Measurements from ENCODE around the gene MBNL1. TPM values are rescaled to one million over a fixed set of nuclear protein-coding genes. Genes with fewer than 3 reads are reported as not detected.
"Not testable (repeated sequence)": the region's sequence is repeated elsewhere in the genome, so short reads cannot be mapped to it uniquely, and the experiment has no call there.

MBNL1 gene
- total RNA-seq, 1 donor from 2014 or later = 36.2 TPM

- peaks cover 16% of the 10 kb centered on the region for H3K4me1 Mint-ChIP-seq
- no peak for TF ChIP-seq CTCF (conservative IDR thresholded peaks at IDR 0.05)
Measured at GRCh38 chr3:152396867-152397266, 128.1 kb downstream of the MBNL1 start.

GRCh38 chr3:152397348-152397747, 128.6 kb downstream of the MBNL1 start:
- H3K27me3 Mint-ChIP-seq (ENCODE audit: low read depth); H3K27ac Mint-ChIP-seq (ENCODE audit: unreplicated experiment); H3K36me3 Mint-ChIP-seq (ENCODE audit: low read depth): not testable (repeated sequence)

More at GRCh38 chr3:152396867-152397266, 128.1 kb downstream of the MBNL1 start:
- DNase-seq (ENCODE audit: low read depth, low spot score) = no peak
- Mint-ChIP-seq H3K27ac (ENCODE audit: unreplicated experiment) (no peak overlapping the region), H3K9me3 (no peaks in the 10 kb centered on the region), H3K4me3 (no peak overlapping the region), H3K27me3 (ENCODE audit: low read depth) (no peaks in the 10 kb centered on the region), H3K36me3 (ENCODE audit: low read depth) (no peaks in the 10 kb centered on the region)

GRCh38 chr3:152398495-152398894, 129.8 kb downstream of the MBNL1 start:
- Mint-ChIP-seq H3K27ac (ENCODE audit: unreplicated experiment) (no peak overlapping the region), H3K9me3 (no peaks in the 10 kb centered on the region), H3K4me1 (peaks cover 25% of the 10 kb centered on the region), H3K27me3 (ENCODE audit: low read depth) (no peaks in the 10 kb centered on the region), H3K4me3 (no peak overlapping the region), H3K36me3 (ENCODE audit: low read depth) (no peaks in the 10 kb centered on the region)
- no peak for DNase-seq (ENCODE audit: low read depth, low spot score)
- no peak for TF ChIP-seq CTCF (conservative IDR thresholded peaks at IDR 0.05)

More at GRCh38 chr3:152397348-152397747, 128.6 kb downstream of the MBNL1 start:
- DNase-seq (ENCODE audit: low read depth, low spot score); H3K4me3 Mint-ChIP-seq; H3K9me3 Mint-ChIP-seq: not testable (repeated sequence)
- peaks cover 16% of the 10 kb centered on the region for H3K4me1 Mint-ChIP-seq

GRCh38 chr3:152399374-152399773, 130.6 kb downstream of the MBNL1 start:
- H3K4me1 Mint-ChIP-seq = peaks cover 31% of the 10 kb centered on the region
- no peaks in the 10 kb centered on the region for H3K9me3 Mint-ChIP-seq
- no peak overlapping the region for H3K27ac Mint-ChIP-seq (ENCODE audit: unreplicated experiment)
- no peak for TF ChIP-seq CTCF (conservative IDR thresholded peaks at IDR 0.05)
- no peak for DNase-seq (ENCODE audit: low read depth, low spot score)
- H3K27me3 Mint-ChIP-seq (ENCODE audit: low read depth) = no peaks in the 10 kb centered on the region
- H3K4me3 Mint-ChIP-seq = no peak overlapping the region
- no peaks in the 10 kb centered on the region for H3K36me3 Mint-ChIP-seq (ENCODE audit: low read depth)

GRCh38 chr3:152400887-152401286, 132.2 kb downstream of the MBNL1 start:
- Mint-ChIP-seq H3K9me3 (no peaks in the 10 kb centered on the region), H3K27me3 (ENCODE audit: low read depth) (no peaks in the 10 kb centered on the region), H3K36me3 (ENCODE audit: low read depth) (no peaks in the 10 kb centered on the region), H3K4me3 (no peak overlapping the region), H3K27ac (ENCODE audit: unreplicated experiment) (no peak overlapping the region), H3K4me1 (peaks cover 34% of the 10 kb centered on the region)
- no peak for DNase-seq (ENCODE audit: low read depth, low spot score)
- no peak for TF ChIP-seq CTCF (conservative IDR thresholded peaks at IDR 0.05)

GRCh38 chr3:152402695-152403451, 134.1 kb downstream of the MBNL1 start:
- no peak overlapping the region for H3K27ac Mint-ChIP-seq (ENCODE audit: unreplicated experiment)
- DNase-seq (ENCODE audit: low read depth, low spot score) = no peak
- H3K36me3 Mint-ChIP-seq (ENCODE audit: low read depth) = no peaks in the 10 kb centered on the region
- H3K4me1 Mint-ChIP-seq = peaks cover 36% of the 10 kb centered on the region
- no peak overlapping the region for H3K4me3 Mint-ChIP-seq
- H3K27me3 Mint-ChIP-seq (ENCODE audit: low read depth) = no peaks in the 10 kb centered on the region
- no peaks in the 10 kb centered on the region for H3K9me3 Mint-ChIP-seq
- no peak for TF ChIP-seq CTCF (conservative IDR thresholded peaks at IDR 0.05)
